Smooth muscle cell (in vitro differentiated cells): Measurements from ENCODE around the gene CACNA1S. TPM values are rescaled to one million over a fixed set of nuclear protein-coding genes. Genes with fewer than 3 reads are reported as not detected.

Experiments used
- DNase-seq: peaks from one replicate; lab custom pipeline; 2025; ENCODE audit not compliant: unreplicated experiment; lab: John Stamatoyannopoulos, UW
- H2AFZ ChIP-seq: fragments of 200-600 bp; sonication (generic); 2 replicates; pipeline ENCODE4 v1.6.0; 2016; ENCODE audit warnings: antibody characterized with exemption, low read depth, mild to moderate bottlenecking
- H3F3A ChIP-seq: fragments of 200-600 bp; sonication (generic); 2 replicates; pipeline ENCODE4 v1.6.0; 2017; ENCODE audit warnings: antibody characterized with exemption, low read depth
- H3K27ac ChIP-seq: fragments of 200-600 bp; sonication (generic); 2 replicates; pipeline ENCODE4 v1.5.1; 2016; ENCODE audit warnings: low read depth, mild to moderate bottlenecking
- H3K27me3 ChIP-seq: fragments of 200-600 bp; sonication (generic); 2 replicates; pipeline ENCODE4 v1.6.1; 2016; ENCODE audit warnings: low read depth, mild to moderate bottlenecking
- H3K36me3 ChIP-seq: fragments of 200-600 bp; sonication (generic); 2 replicates; pipeline ENCODE4 v1.5.1; 2016; ENCODE audit warnings: low read depth
- H3K4me1 ChIP-seq: fragments of 200-600 bp; sonication (generic); 2 replicates; pipeline ENCODE4 v1.5.1; 2016; ENCODE audit warnings: low read depth
- H3K4me2 ChIP-seq: fragments of 200-600 bp; sonication (generic); 2 replicates; pipeline ENCODE4 v1.6.0; 2016; ENCODE audit warnings: mild to moderate bottlenecking
- H3K4me3 ChIP-seq: fragments of 200-600 bp; sonication (generic); 2 replicates; pipeline ENCODE4 v1.5.1; 2016; ENCODE audit warnings: mild to moderate bottlenecking
- H3K79me2 ChIP-seq: fragments of 200-600 bp; sonication (generic); 2 replicates; pipeline ENCODE4 v1.6.0; 2016; ENCODE audit warnings: low read depth, mild to moderate bottlenecking
- H3K9ac ChIP-seq: fragments of 200-600 bp; sonication (generic); 2 replicates; pipeline ENCODE4 v1.6.0; 2016; ENCODE audit warnings: low read depth
- H3K9me3 ChIP-seq: fragments of 200-600 bp; sonication (generic); replicated peaks from 2 replicates; pipeline ENCODE4 v1.5.1; 2016; ENCODE audit warnings: low read depth
- H4K20me1 ChIP-seq: fragments of 200-600 bp; sonication (generic); 2 replicates; pipeline ENCODE4 v1.6.0; 2016; ENCODE audit warnings: low read depth
- CTCF ChIP-seq: fragments of 200-600 bp; sonication (generic); IDR thresholded peaks from 2 replicates; pipeline ENCODE4 v1.5.1; 2017; ENCODE audit warnings: borderline replicate concordance, mild to moderate bottlenecking, antibody characterized with exemption; ENCODE audit not compliant: insufficient read depth, poor library complexity, severe bottlenecking
- WGBS: methylation state at CpG from one replicate; pipeline ENCODE4 v1.1.7; 2016; ENCODE audit warnings: low lambda C conversion rate; 5-methylcytosine and 5-hydroxymethylcytosine counted together
- polyA plus RNA-seq: library from polyadenylated mRNA; unstranded; fragments of >200 nt; fragmentation: Nextera tagmentation; extraction: Ambion mirVana; gene quantifications from 2 replicates; pipeline ENCODE4 v1.2.1, GENCODE V29; 2016
- total RNA-seq: library from RNA; depleted of rRNA; stranded (reverse); fragments of >200 nt; gene quantifications from 2 replicates; pipeline ENCODE4 v1.2.3, GENCODE V29; 2014

CACNA1S gene
- total and polyA plus RNA-seq, 2 experiments from 2014 or later: not detected

- H2AFZ ChIP-seq: no peak overlapping the region
- no peaks in the 10 kb centered on the region for H3F3A ChIP-seq
- H3K9ac ChIP-seq: no peak overlapping the region
- H3K4me1 ChIP-seq: peaks cover 6% of the 10 kb centered on the region
- no peak overlapping the region for H3K27ac ChIP-seq
- TF ChIP-seq CTCF: no peak
- no peaks in the 10 kb centered on the region for H3K9me3 ChIP-seq
- DNase-seq: no peak
- no peaks in the 10 kb centered on the region for H3K36me3 ChIP-seq
- H3K79me2 ChIP-seq: no peaks in the 10 kb centered on the region
- H3K4me3 ChIP-seq: no peak overlapping the region
- no peak overlapping the region for H3K4me2 ChIP-seq
- no peaks in the 10 kb centered on the region for H4K20me1 ChIP-seq
- H3K27me3 ChIP-seq: no peaks in the 10 kb centered on the region
- 61% methylated on average over 3 of the region's 3 CpGs for WGBS
Measured at GRCh38 chr1:201126463-201126831, 14.2 kb upstream of the CACNA1S start.

- 87% methylated on average over 7 of the region's 7 CpGs for WGBS
- TF ChIP-seq CTCF: no peak
- Histone ChIP-seq H3K79me2 (no peaks in the 10 kb centered on the region), H3K9me3 (no peaks in the 10 kb centered on the region), H3K4me2 (no peak overlapping the region), H2AFZ (no peak overlapping the region), H3F3A (no peaks in the 10 kb centered on the region), H3K27me3 (no peaks in the 10 kb centered on the region), H3K27ac (no peak overlapping the region), H3K9ac (no peak overlapping the region), H3K36me3 (no peaks in the 10 kb centered on the region), H4K20me1 (no peaks in the 10 kb centered on the region), H3K4me1 (peaks cover 6% of the 10 kb centered on the region), H3K4me3 (no peak overlapping the region)
- DNase-seq: no peak
Measured at GRCh38 chr1:201125800-201126199, 13.6 kb upstream of the CACNA1S start.

- no peaks in the 10 kb centered on the region for H3K79me2 ChIP-seq
- no peaks in the 10 kb centered on the region for H3K36me3 ChIP-seq
- no peak for DNase-seq
- H3K4me2 ChIP-seq: no peak overlapping the region
- no peak overlapping the region for H3K9ac ChIP-seq
- no peaks in the 10 kb centered on the region for H3K9me3 ChIP-seq
- H2AFZ ChIP-seq: no peak overlapping the region
- H3K27ac ChIP-seq: no peak overlapping the region
- no peak overlapping the region for H3K4me3 ChIP-seq
- no peaks in the 10 kb centered on the region for H3F3A ChIP-seq
- WGBS: 69% methylated on average over 9 of the region's 9 CpGs
- no peaks in the 10 kb centered on the region for H3K27me3 ChIP-seq
- TF ChIP-seq CTCF: no peak
- H3K4me1 ChIP-seq: peaks cover 6% of the 10 kb centered on the region
- no peaks in the 10 kb centered on the region for H4K20me1 ChIP-seq
Measured at GRCh38 chr1:201125019-201125418, 12.8 kb upstream of the CACNA1S start.

GRCh38 chr1:201123866-201124265, 11.6 kb upstream of the CACNA1S start:
- H3K9me3 ChIP-seq: no peaks in the 10 kb centered on the region
- H3F3A ChIP-seq: no peaks in the 10 kb centered on the region
- TF ChIP-seq CTCF: no peak
- no peak overlapping the region for H3K9ac ChIP-seq
- no peak overlapping the region for H3K27ac ChIP-seq
- H3K4me3 ChIP-seq: no peak overlapping the region
- peaks cover 6% of the 10 kb centered on the region for H3K4me1 ChIP-seq
- H3K79me2 ChIP-seq: no peaks in the 10 kb centered on the region
- H4K20me1 ChIP-seq: no peaks in the 10 kb centered on the region
- H3K27me3 ChIP-seq: no peaks in the 10 kb centered on the region
- 86% methylated on average over 1 of the region's 1 CpG for WGBS
- H3K4me2 ChIP-seq: no peak overlapping the region
- no peak for DNase-seq
- no peaks in the 10 kb centered on the region for H3K36me3 ChIP-seq
- no peak overlapping the region for H2AFZ ChIP-seq
